Astrocyte (in vitro differentiated cells and primary cell): ENCODE results near the gene KCNK2. TPM values are rescaled to one million over a fixed set of nuclear protein-coding genes. Genes with fewer than 3 reads are reported as not detected.

Experiments
- DNase-seq: peaks from one replicate; pipeline ENCODE4 v3.0.0-alpha.2; 2010; ENCODE audit warnings: low read depth
- FAIRE-seq: peaks from 2 replicates; lab custom pipeline; 2011; peaks lifted over from hg19 to GRCh38; lab: Jason Lieb, UNC
- H2AFZ ChIP-seq: 2 replicates; pipeline ENCODE4 v1.6.0; 2012; ENCODE audit warnings: low read depth, low read length, inconsistent platforms
- H3K27ac ChIP-seq: 2 replicates; pipeline ENCODE4 v1.5.1; 2011; ENCODE audit warnings: low read depth, low read length, inconsistent platforms
- H3K27me3 ChIP-seq: 2 replicates; pipeline ENCODE4 v1.6.0; 2011; ENCODE audit warnings: low read length, inconsistent platforms; ENCODE audit not compliant: insufficient read depth
- H3K36me3 ChIP-seq: 2 replicates; pipeline ENCODE4 v1.5.1; 2011; ENCODE audit warnings: low read length, inconsistent platforms; ENCODE audit not compliant: insufficient read depth
- H3K4me1 ChIP-seq: 2 replicates; pipeline ENCODE4 v1.5.1; 2011; ENCODE audit warnings: low read length, inconsistent platforms; ENCODE audit not compliant: insufficient read depth
- H3K4me2 ChIP-seq: 2 replicates; pipeline ENCODE4 v1.6.0; 2012; ENCODE audit warnings: low read length, inconsistent platforms
- H3K4me3 ChIP-seq: 2 replicates; pipeline ENCODE4 v1.5.1; 2011; ENCODE audit warnings: low read depth, mild to moderate bottlenecking, low read length, inconsistent platforms; ENCODE audit not compliant: insufficient read depth
- H3K79me2 ChIP-seq: 2 replicates; pipeline ENCODE4 v1.6.0; 2012; ENCODE audit warnings: mild to moderate bottlenecking, low read length, inconsistent platforms; ENCODE audit not compliant: insufficient read depth
- H3K9ac ChIP-seq: 2 replicates; pipeline ENCODE4 v1.6.0; 2012; ENCODE audit warnings: mild to moderate bottlenecking, low read length, inconsistent platforms
- H3K9me3 ChIP-seq: 2 replicates; pipeline ENCODE4 v1.5.1; 2012; ENCODE audit warnings: low read depth, mild to moderate bottlenecking, low read length, inconsistent platforms; ENCODE audit not compliant: insufficient read depth
- H4K20me1 ChIP-seq: 2 replicates; pipeline ENCODE4 v1.6.0; 2012; ENCODE audit warnings: low read length, inconsistent platforms; ENCODE audit not compliant: insufficient read depth
- H3K27ac Mint-ChIP-seq: one replicate; pipeline ENCODE4 v1.8.0; 2021; ENCODE audit warnings: mild to moderate bottlenecking, mixed read lengths; ENCODE audit not compliant: unreplicated experiment
- H3K27me3 Mint-ChIP-seq: one replicate; pipeline ENCODE4 v1.8.0; 2021; ENCODE audit warnings: low read depth, mixed read lengths; ENCODE audit not compliant: unreplicated experiment
- H3K36me3 Mint-ChIP-seq: one replicate; pipeline ENCODE4 v1.8.0; 2021; ENCODE audit warnings: low read depth, mixed read lengths; ENCODE audit not compliant: unreplicated experiment
- H3K4me1 Mint-ChIP-seq: one replicate; pipeline ENCODE4 v1.8.0; 2021; ENCODE audit warnings: low read depth, mixed read lengths; ENCODE audit not compliant: unreplicated experiment
- H3K4me3 Mint-ChIP-seq: one replicate; pipeline ENCODE4 v1.8.0; 2021; ENCODE audit warnings: mild to moderate bottlenecking, moderate library complexity, mixed read lengths; ENCODE audit not compliant: unreplicated experiment
- H3K9me3 Mint-ChIP-seq: one replicate; pipeline ENCODE4 v1.8.0; 2021; ENCODE audit warnings: mild to moderate bottlenecking, mixed read lengths; ENCODE audit not compliant: unreplicated experiment
- CTCF ChIP-seq: IDR thresholded peaks from 2 replicates; pipeline ENCODE4 v1.5.1; 2011; ENCODE audit warnings: low read depth, mild to moderate bottlenecking, inconsistent platforms, low read length, moderate library complexity; ENCODE audit not compliant: insufficient read depth
- EZH2 ChIP-seq: IDR thresholded peaks from 2 replicates; pipeline ENCODE4 v1.6.1; 2012; ENCODE audit warnings: mild to moderate bottlenecking, low read length, inconsistent platforms; ENCODE audit not compliant: insufficient read depth
- total RNA-seq: library from RNA; stranded (reverse); gene quantifications from 2 replicates; pipeline ENCODE4 v1.2.1, GENCODE V29; 2021

KCNK2 gene
- total RNA-seq, 1 donor from 2014 or later: 0.16 TPM

- Histone ChIP-seq H3K79me2 (no peaks in the 10 kb centered on the region), H2AFZ (peak overlapping the region; percentile 73), H3K27me3 (no peaks in the 10 kb centered on the region), H3K4me1 (peaks cover 9% of the 10 kb centered on the region), H3K9ac (peak overlapping the region; percentile 73), H3K4me3 (peak overlapping the region; percentile 77), H4K20me1 (no peaks in the 10 kb centered on the region), H3K27ac (no peak overlapping the region), H3K4me2 (peak overlapping the region; percentile 99), H3K36me3 (no peaks in the 10 kb centered on the region), H3K9me3 (no peaks in the 10 kb centered on the region)
- Mint-ChIP-seq H3K27me3 (peaks cover 72% of the 10 kb centered on the region), H3K4me3 (peak overlapping the region; percentile 79), H3K4me1 (no peaks in the 10 kb centered on the region), H3K9me3 (peaks cover 3% of the 10 kb centered on the region), H3K36me3 (peaks cover 2% of the 10 kb centered on the region), H3K27ac (no peak overlapping the region)
- TF ChIP-seq EZH2: no peak
- TF ChIP-seq CTCF: no peak
- no peak for FAIRE-seq
- DNase-seq: peak; percentile 41
These were observed 935 bp downstream of the KCNK2 start for GRCh38 chr1:215083383-215083961.

- FAIRE-seq (no peak), DNase-seq (no peak)
- Mint-ChIP-seq H3K9me3 (peaks cover 3% of the 10 kb centered on the region), H3K27me3 (peaks cover 73% of the 10 kb centered on the region), H3K36me3 (peaks cover 2% of the 10 kb centered on the region), H3K4me1 (no peaks in the 10 kb centered on the region), H3K4me3 (no peak overlapping the region), H3K27ac (no peak overlapping the region)
- Histone ChIP-seq H3K27me3 (no peaks in the 10 kb centered on the region), H3K9ac (no peak overlapping the region), H4K20me1 (no peaks in the 10 kb centered on the region), H2AFZ (no peak overlapping the region), H3K4me1 (peaks cover 9% of the 10 kb centered on the region), H3K4me2 (peak overlapping the region; percentile 99), H3K4me3 (no peak overlapping the region), H3K79me2 (no peaks in the 10 kb centered on the region), H3K9me3 (no peaks in the 10 kb centered on the region), H3K27ac (no peak overlapping the region), H3K36me3 (no peaks in the 10 kb centered on the region)
- TF ChIP-seq CTCF: no peak
- no peak for TF ChIP-seq EZH2
These were observed 2.1 kb downstream of the KCNK2 start for GRCh38 chr1:215084621-215085020.

GRCh38 chr1:215087603-215088002 is 5.1 kb downstream of the KCNK2 start:
- H3K9ac ChIP-seq: no peak overlapping the region
- H3K4me1 ChIP-seq: no peaks in the 10 kb centered on the region
- no peaks in the 10 kb centered on the region for H4K20me1 ChIP-seq
- no peaks in the 10 kb centered on the region for H3K27me3 ChIP-seq
- H3K27ac Mint-ChIP-seq: no peak overlapping the region
- H3K27ac ChIP-seq: no peak overlapping the region
- no peaks in the 10 kb centered on the region for H3K79me2 ChIP-seq
- H3K9me3 Mint-ChIP-seq: peaks cover 3% of the 10 kb centered on the region
- no peak for FAIRE-seq
- TF ChIP-seq EZH2 (no peak), CTCF (no peak)
- H3K4me2 ChIP-seq: no peak overlapping the region
- H3K27me3 Mint-ChIP-seq: peaks cover 51% of the 10 kb centered on the region
- no peak for DNase-seq
- no peak overlapping the region for H3K4me3 ChIP-seq
- no peaks in the 10 kb centered on the region for H3K9me3 ChIP-seq
- H3K36me3 ChIP-seq: no peaks in the 10 kb centered on the region
- H3K4me1 Mint-ChIP-seq: no peaks in the 10 kb centered on the region
- no peak overlapping the region for H2AFZ ChIP-seq
- peaks cover 2% of the 10 kb centered on the region for H3K36me3 Mint-ChIP-seq
- H3K4me3 Mint-ChIP-seq: no peak overlapping the region
